Effector memory CD8-positive, alpha-beta T cell (primary cell): Measurements from ENCODE around the gene KRT1.
A peak's percentile ranks its signal among the peaks of the same experiment; 100 is the strongest.

ENCODE experiments used
- ATAC-seq: fragments of 150-1000 bp; cut with Tn5 transposase; replicated peaks from 2 replicates; pipeline ENCODE4 v1.10.0; 2021; ENCODE audit warnings: mild to moderate bottlenecking, moderate library complexity
- DNase-seq, 3 experiments: peaks; one replicate each; pipeline ENCODE4 v3.0.0; 2021
- H3K27ac Mint-ChIP-seq, 2 donors: one replicate each; pipeline ENCODE4 v1.8.0; 2022; ENCODE audit warnings: mild to moderate bottlenecking in 2 of 2, mixed read lengths in 2 of 2, moderate library complexity in 2 of 2
- H3K27me3 Mint-ChIP-seq, 2 donors: one replicate each; pipeline ENCODE4 v1.8.0; 2022; ENCODE audit warnings: mixed read lengths in 2 of 2
- H3K36me3 Mint-ChIP-seq: one replicate; pipeline ENCODE4 v1.8.0; 2022; ENCODE audit warnings: mild to moderate bottlenecking, moderate library complexity, mixed read lengths; ENCODE audit not compliant: insufficient read depth
- H3K4me1 Mint-ChIP-seq, 2 donors: one replicate each; pipeline ENCODE4 v1.8.0; 2022; ENCODE audit warnings: low read depth in 2 of 2, mixed read lengths in 2 of 2
- H3K4me3 Mint-ChIP-seq, 2 donors: one replicate each; pipeline ENCODE4 v1.8.0; 2022; ENCODE audit warnings: mild to moderate bottlenecking in 2 of 2, mixed read lengths in 2 of 2, moderate library complexity in 2 of 2
- H3K9me3 Mint-ChIP-seq, 2 donors: one replicate each; pipeline ENCODE4 v1.8.0; 2022; ENCODE audit warnings: mixed read lengths in 2 of 2

KRT1 gene

DNA sequence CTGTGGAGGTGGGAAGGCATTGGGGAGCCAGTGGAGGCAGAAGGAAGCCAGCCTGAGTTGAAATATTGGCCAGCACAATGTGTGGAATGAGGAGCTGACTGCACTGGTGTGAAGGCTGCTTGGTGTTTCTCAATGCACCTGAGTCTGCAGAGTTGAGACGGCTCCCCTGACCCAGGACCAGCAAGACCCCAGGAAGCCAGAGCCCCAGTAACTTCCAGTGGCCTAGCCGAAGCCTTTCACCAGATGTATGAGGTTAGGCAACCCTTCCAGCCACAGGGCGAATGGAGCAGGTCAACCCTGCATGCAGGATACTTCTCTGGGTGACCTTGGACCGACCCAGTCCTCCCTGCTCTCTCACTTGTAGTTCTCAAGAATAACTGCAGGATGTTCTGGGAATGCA is 48.9 kb downstream of the KRT1 start:
- DNase-seq: no peak
- Mint-ChIP-seq H3K4me3 (no peak overlapping the region), H3K27ac (peak overlapping the region in 1 of 2 donors; percentile 42), H3K9me3 (no peaks in the 10 kb centered on the region), H3K36me3 (no peaks in the 10 kb centered on the region), H3K27me3 (peaks cover 0 to 46% of the 10 kb centered on the region in 2 donors), H3K4me1 (peaks cover 32 to 50% of the 10 kb centered on the region in 2 donors)
- ATAC-seq: no peak

DNA sequence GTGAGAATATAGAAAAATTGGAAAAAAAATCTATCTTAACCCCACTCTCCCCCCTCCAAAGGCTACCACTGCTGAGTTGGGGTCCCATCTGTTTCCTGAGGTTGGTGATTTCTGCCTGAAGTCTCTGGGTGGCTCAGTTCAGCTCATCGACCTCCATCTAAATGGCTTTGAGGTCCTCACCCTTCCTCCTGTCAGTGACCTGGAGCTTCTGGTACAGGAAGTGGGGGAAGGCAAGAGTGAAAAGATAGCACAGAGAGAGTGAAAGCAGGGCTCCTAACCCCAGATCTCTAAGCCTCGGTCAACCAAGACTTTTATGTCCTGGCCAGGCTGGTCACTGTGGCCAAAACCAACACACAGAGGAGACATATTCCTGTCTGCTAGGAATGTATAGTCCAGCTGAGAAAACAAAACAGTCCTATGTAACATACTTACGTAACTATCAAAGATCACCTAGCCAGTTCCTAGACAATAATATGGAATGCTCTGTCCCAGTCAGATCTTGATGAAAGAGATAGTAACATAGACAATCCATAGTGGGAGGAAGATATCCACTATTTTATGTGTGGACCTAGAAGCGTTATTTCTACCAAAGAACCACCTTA is 49.5 kb downstream of the KRT1 start:
- Mint-ChIP-seq H3K36me3 (no peaks in the 10 kb centered on the region), H3K27ac (peak overlapping the region; percentile 13 to 42)
- no peak for ATAC-seq

DNA sequence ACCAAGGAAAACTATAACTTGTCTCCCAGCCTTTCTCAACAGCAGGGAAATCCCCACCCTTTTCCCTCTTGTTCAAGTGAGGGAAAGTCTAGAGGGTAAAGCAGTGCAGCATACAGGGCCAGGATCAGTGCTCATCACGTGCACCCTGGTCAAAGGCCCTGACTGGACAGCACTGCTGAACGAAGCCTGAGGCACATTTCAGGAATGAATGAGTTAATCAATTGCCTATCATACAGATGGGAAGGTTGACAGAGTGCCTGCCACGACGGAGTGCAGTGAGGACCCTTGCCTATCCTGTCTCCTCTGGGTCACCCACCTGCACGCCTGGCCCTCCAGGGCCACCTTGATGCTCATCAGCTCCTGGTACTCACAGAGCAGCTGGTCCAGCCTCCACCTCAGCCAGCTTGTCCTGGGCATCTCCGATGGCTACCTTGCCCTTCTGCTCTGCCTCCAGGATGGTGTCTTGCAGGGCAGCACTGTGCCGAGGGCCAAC is 50.2 kb downstream of the KRT1 start:
- Mint-ChIP-seq H3K36me3 (no peaks in the 10 kb centered on the region), H3K9me3 (no peaks in the 10 kb centered on the region), H3K4me3 (peak overlapping the region in 1 of 2 donors; percentile 64), H3K27me3 (peaks cover 0 to 38% of the 10 kb centered on the region in 2 donors), H3K27ac (peak overlapping the region; percentile 13 to 42), H3K4me1 (peaks cover 29 to 46% of the 10 kb centered on the region in 2 donors)
- no peak for ATAC-seq
- DNase-seq: no peak

More for the DNA sequence above, 49.5 kb downstream of the KRT1 start:
- Mint-ChIP-seq H3K9me3 (no peaks in the 10 kb centered on the region), H3K4me3 (peak overlapping the region in 1 of 2 donors; percentile 64), H3K27me3 (peaks cover 0 to 40% of the 10 kb centered on the region in 2 donors), H3K4me1 (peaks cover 29 to 46% of the 10 kb centered on the region in 2 donors)
- DNase-seq: no peak

DNA sequence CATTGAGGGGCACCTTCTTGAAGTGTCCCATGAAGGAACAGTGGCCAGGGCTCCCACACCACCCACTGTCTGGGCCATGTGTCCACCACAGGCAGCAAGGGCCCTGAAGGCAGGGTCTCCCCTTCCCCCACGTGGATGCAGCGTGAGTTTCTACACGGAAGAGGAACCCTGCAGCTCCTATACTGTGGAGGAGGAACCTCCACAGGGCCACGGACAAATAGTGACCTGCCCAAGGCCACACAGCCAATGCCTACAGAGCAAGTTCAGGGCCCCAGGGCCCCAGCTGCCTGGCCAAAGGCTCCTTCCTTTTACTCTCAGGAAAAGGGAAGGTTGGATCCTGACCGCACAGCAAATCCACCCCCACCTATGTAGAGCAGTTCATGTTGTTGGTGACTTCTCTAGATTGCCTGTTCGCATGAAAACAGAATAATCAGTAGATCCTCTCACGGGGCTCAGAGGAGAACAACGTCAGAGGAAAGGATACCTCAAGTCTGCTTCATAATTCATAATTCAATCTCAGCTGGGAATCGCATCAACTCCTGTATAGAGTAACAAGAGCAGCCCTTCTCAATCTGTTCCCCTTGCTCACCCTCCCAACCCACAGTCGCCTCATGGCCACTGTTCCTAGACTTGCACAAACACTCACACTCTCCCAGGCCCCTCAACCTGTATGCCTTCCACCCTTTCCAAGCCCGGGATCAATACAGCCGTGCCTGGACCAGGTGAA is 50.8 kb downstream of the KRT1 start:
- Mint-ChIP-seq H3K27me3 (peaks cover 0 to 35% of the 10 kb centered on the region in 2 donors), H3K27ac (no peak overlapping the region), H3K4me1 (peaks cover 29 to 46% of the 10 kb centered on the region in 2 donors), H3K4me3 (peak overlapping the region in 1 of 2 donors; percentile 64), H3K36me3 (no peaks in the 10 kb centered on the region), H3K9me3 (no peaks in the 10 kb centered on the region)
- ATAC-seq (no peak), DNase-seq (no peak)

DNA sequence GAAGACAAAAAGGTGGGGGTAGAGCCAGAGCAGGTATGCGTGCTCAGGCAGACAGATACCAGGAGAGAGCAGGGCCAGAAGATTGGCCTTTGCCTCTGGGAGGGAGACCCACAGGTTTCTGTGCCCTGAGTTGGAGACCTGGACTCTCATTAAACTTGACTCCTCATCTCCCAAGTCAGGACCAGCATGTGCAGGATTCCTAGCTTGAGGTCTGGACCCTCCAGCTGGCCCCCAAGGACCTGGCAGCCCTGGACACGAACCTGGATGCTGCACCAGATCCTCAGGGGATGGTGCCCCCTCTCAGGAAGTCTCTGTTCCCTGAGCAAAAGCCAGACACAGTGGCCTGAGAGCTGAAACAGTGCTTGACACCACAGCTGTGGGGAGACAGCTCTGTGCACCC is 51.4 kb downstream of the KRT1 start:
- no peak for ATAC-seq
- no peak for DNase-seq
- Mint-ChIP-seq H3K9me3 (no peaks in the 10 kb centered on the region), H3K4me3 (no peak overlapping the region), H3K27me3 (peaks cover 0 to 29% of the 10 kb centered on the region in 2 donors), H3K36me3 (no peaks in the 10 kb centered on the region), H3K27ac (no peak overlapping the region), H3K4me1 (peaks cover 26 to 40% of the 10 kb centered on the region in 2 donors)

DNA sequence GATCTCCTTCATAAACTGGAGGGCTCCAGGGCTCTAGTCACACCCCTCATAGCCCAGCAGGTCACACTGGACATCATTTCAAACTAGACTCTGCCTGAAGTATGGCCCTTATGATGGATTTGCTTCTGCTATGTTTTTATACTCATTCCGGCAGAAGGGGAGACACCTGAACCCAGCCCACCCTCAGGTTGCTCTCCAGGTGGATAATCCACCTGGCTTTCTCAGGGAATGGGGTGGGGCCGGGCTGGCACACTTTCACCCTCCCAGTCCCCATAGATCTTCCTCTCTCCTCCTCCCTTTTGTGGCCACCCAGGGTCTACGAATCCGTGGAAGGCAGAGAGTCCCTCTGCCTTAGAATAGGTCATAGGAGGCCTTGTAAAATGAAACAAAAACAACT is 52.1 kb downstream of the KRT1 start:
- Mint-ChIP-seq H3K4me1 (peaks cover 20 to 35% of the 10 kb centered on the region in 2 donors), H3K9me3 (no peaks in the 10 kb centered on the region), H3K27ac (no peak overlapping the region), H3K4me3 (peak overlapping the region in 1 of 2 donors; percentile 4), H3K36me3 (no peaks in the 10 kb centered on the region), H3K27me3 (peaks cover 0 to 26% of the 10 kb centered on the region in 2 donors)
- no peak for ATAC-seq
- DNase-seq: no peak

DNA sequence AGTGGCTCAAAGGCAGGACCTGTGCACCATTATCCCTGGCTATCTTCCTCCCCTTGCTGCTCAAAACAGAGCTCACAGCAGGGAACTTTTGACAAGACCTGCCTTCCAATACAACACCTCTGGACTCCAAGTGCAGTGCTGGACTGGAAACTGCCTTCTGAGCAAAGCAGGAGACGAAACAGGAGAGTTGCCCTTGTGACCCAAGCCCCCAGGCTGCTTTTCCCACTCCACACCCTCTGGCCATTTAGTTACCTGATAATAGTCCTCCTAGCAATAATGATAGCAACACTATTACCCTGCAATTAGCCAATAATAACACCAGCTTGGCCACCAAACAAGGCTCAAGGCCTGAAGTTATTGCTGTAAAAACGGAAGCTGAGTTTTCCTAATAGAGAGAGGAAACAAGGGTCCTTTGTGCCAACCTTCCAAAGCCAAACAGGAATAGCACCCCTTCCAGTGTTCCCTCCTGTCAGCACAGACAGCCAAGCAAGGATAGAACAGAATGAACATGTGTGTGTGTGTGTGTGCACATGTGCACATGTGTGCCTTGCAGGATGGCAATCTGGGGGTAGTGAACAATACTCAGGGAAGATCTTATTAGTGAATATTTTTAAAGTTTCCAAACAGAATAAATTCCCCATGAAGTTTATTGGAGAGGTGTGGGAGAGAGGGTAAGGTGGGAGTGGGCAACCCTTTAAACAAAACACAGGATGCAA is 52.7 kb downstream of the KRT1 start:
- H3K4me3 Mint-ChIP-seq: no peak overlapping the region
- H3K36me3 Mint-ChIP-seq: no peaks in the 10 kb centered on the region
- ATAC-seq (no peak), DNase-seq (no peak)
- H3K27ac Mint-ChIP-seq: no peak overlapping the region
- peaks cover 20 to 31% of the 10 kb centered on the region in 2 donors for H3K4me1 Mint-ChIP-seq
- no peaks in the 10 kb centered on the region for H3K9me3 Mint-ChIP-seq
- H3K27me3 Mint-ChIP-seq: peaks cover 0 to 26% of the 10 kb centered on the region in 2 donors
